HepG2 (cell line): Measurements from ENCODE around the gene TADA3.

Experiments used
- MAFF ChIP-seq: IDR thresholded peaks from 2 replicates; pipeline ENCODE4 v1.6.1; 2011; ENCODE audit warnings: low read depth, low read length, improper control_type of control experiment
- POLR2A ChIP-seq, 2 experiments: IDR thresholded peaks; 2 replicates each; pipeline ENCODE4 v1.6.1; 2011; ENCODE audit warnings: low read depth in 2 of 2, low read length in 2 of 2, mild to moderate bottlenecking in 1 of 2, moderate library complexity in 1 of 2; ENCODE audit not compliant: insufficient read depth in 1 of 2
- PRDM10 ChIP-seq: sonication (generic); formaldehyde crosslinking; IDR thresholded peaks from 2 replicates; pipeline ENCODE4 v1.4.0; 2020; ENCODE audit warnings: low read depth, missing genetic modification reagents
- REST ChIP-seq, 2 experiments: IDR thresholded peaks; 2 replicates each; pipeline ENCODE4 v1.6.1; 2011 to 2012; ENCODE audit warnings: low read length in 2 of 2, borderline replicate concordance in 1 of 2, low read depth in 1 of 2, mild to moderate bottlenecking in 1 of 2, moderate library complexity in 1 of 2
- TBP ChIP-seq: sonication (generic); formaldehyde crosslinking; IDR thresholded peaks from 2 replicates; pipeline ENCODE4 v1.5.0; 2020; ENCODE audit warnings: missing genetic modification reagents
- TCF7L2 ChIP-seq: IDR thresholded peaks from 2 replicates; pipeline ENCODE4 v1.6.1; 2011; ENCODE audit warnings: mild to moderate bottlenecking, low read depth, low read length, moderate library complexity
- ZNF747 ChIP-seq: sonication (generic); formaldehyde crosslinking; IDR thresholded peaks from 2 replicates; pipeline ENCODE4 v1.8.1; 2023; ENCODE audit warnings: missing genetic modification reagents, mild to moderate bottlenecking, borderline replicate concordance
- TF ChIP-seq, protein P1 (sequence below): fragments of 450-650 bp; IDR thresholded peaks from 2 replicates; pipeline ENCODE4 v1.6.1; 2017; ENCODE audit warnings: mild to moderate bottlenecking

DNA sequence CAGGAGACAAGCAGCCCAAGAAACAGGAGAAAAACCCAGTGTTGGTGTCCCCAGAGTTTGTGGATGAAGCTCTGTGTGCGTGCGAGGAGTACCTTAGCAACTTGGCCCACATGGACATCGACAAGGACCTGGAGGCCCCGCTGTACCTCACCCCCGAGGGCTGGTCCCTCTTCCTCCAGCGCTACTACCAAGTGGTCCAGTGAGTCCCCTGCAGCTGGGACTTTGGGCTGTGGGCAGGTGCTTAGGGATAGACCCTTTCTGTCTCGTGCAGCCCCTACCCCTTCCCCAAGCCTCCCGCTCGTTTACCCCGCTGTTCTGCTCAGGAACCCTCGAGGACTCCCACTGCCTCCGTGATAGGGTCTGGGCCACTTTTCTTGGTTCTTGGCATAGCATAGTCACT lies 28.3 kb upstream of the TADA3 start:
- TF ChIP-seq POLR2A (IDR thresholded peaks at IDR 0.05; ENCODE audit: insufficient read depth in 1 of 2, low read depth in 2 of 2, low read length in 2 of 2) = no peak
- no peak for TF ChIP-seq MAFF
- TF ChIP-seq TCF7L2 = no peak
- no peak for TF ChIP-seq PRDM10 (CRISPR knock-in tag)
- no peak for TF ChIP-seq TBP (CRISPR knock-in tag)
- TF ChIP-seq, protein P1, sequence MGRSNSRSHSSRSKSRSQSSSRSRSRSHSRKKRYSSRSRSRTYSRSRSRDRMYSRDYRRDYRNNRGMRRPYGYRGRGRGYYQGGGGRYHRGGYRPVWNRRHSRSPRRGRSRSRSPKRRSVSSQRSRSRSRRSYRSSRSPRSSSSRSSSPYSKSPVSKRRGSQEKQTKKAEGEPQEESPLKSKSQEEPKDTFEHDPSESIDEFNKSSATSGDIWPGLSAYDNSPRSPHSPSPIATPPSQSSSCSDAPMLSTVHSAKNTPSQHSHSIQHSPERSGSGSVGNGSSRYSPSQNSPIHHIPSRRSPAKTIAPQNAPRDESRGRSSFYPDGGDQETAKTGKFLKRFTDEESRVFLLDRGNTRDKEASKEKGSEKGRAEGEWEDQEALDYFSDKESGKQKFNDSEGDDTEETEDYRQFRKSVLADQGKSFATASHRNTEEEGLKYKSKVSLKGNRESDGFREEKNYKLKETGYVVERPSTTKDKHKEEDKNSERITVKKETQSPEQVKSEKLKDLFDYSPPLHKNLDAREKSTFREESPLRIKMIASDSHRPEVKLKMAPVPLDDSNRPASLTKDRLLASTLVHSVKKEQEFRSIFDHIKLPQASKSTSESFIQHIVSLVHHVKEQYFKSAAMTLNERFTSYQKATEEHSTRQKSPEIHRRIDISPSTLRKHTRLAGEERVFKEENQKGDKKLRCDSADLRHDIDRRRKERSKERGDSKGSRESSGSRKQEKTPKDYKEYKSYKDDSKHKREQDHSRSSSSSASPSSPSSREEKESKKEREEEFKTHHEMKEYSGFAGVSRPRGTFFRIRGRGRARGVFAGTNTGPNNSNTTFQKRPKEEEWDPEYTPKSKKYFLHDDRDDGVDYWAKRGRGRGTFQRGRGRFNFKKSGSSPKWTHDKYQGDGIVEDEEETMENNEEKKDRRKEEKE = no peak
- no peak for TF ChIP-seq REST (IDR thresholded peaks at IDR 0.05; ENCODE audit: borderline replicate concordance in 1 of 2, low read depth in 1 of 2, low read length in 2 of 2)
- no peak for TF ChIP-seq ZNF747 (CRISPR knock-in tag)
